Measurements from ENCODE around the gene TBC1D10A.
"Not testable (repeated sequence)": the region's sequence is repeated elsewhere in the genome, so short reads cannot be mapped to it uniquely, and the experiment has no call there.

Gene TBC1D10A

GRCh38 chr22:30347255-30347892 is 20.6 kb upstream of the TBC1D10A start:
- DNase-seq: peak; percentile 14

GRCh38 chr22:30344447-30345200 is 17.9 kb upstream of the TBC1D10A start:
- DNase-seq: peak; percentile 52

- no peak for DNase-seq
Observed at GRCh38 chr22:30340911-30341685, 14.4 kb upstream of the TBC1D10A start.

GRCh38 chr22:30338802-30339201 is 12.1 kb upstream of the TBC1D10A start:
- DNase-seq: no peak

GRCh38 chr22:30338341-30338740 is 11.6 kb upstream of the TBC1D10A start:
- not testable (repeated sequence) for DNase-seq

DNA sequence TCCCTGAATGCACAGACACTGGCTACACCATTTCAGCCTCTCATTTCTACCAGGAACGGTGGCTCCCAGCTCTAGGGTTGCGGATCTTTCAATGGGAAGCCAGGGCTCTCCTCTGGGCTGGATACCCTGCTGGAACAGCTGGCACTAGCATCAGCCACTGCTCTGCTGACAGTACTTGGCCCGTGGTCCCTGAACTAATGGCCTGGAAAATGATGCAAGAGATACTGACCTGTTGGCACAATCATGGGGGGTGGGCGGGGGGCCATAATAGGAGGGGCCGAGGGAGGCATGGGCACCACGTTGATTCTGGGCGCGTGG is 10.7 kb upstream of the TBC1D10A start:
- no peak for DNase-seq

DNA sequence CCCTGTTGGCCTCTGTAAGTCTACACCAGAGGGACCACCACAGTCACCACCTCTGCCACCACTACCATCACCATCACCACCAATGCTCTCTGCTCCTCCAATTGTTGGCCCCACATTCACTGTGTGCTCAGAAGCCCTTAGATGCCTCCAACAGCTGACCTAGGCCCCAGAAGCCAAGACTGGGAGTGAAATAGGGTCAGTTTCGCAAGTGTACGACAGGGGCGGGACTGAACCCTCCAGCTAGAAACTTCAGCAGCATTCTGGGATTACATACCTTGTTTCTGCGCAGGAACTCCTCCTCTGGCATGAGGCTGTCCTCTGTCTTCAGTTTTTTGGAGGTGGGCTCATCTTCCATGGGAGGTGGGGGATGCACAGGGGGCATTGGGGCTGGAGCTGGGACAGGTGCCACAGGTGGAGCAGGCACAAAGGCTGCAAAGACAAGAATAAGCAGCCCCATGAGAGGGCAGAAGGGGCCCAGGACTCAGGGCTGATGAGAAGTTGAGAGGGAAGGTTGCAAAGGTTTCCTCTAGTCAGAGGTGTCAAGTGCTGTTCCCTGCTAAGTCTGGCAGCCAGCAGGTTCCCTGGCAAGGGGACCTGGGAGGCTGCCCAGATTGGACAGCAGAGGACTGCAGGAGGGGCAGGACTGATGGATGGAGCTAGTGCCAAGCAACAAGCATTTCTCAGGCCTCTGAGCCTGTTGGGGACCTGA is 10.2 kb upstream of the TBC1D10A start:
- no peak for DNase-seq

DNA sequence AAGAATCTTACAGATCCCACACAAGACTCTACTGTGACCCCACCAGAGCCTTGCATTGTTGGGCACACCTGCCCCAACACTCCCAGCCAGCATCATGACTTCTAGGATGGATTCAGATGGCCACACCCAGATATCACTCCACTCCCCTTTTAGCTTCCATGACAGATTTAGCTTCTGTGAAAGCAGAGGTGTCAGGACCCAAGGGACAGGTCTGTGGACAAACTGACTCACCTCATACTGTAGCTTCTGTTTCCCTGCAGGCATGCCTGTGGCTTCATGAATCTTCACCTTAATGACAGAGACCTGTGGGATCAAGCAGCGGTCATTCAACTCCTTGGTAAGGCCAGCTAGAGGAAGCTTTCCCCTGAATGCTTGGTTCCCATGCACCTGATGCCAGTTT is 8.5 kb upstream of the TBC1D10A start:
- DNase-seq: no peak

- DNase-seq: no peak
Observed at GRCh38 chr22:30334646-30335045, 7.9 kb upstream of the TBC1D10A start.

GRCh38 chr22:30333707-30334087 is 7.0 kb upstream of the TBC1D10A start:
- DNase-seq: no peak

- DNase-seq: no peak
Observed at GRCh38 chr22:30332994-30333706, 6.4 kb upstream of the TBC1D10A start.

DNA sequence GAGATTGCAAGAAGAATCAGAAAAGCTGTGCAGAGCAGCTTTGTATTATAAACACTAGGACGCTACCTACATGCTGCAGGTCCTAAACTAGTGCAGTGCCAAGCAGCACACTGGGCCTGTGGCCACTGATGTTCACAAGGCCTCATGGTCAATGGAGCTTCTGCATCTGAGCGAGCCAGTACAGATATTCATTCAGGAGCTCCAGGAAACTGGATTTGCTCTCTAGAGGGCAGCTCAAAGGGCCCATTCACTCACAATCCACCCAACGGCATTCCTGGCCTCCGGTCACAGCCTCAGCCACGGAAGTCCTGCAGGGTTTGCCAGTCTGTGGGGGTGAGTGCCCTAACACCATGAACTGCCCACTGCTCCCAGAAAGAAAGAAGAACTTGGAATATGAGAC is 5.8 kb upstream of the TBC1D10A start:
- no peak for DNase-seq

- DNase-seq: no peak
Observed at GRCh38 chr22:30328466-30329049, 1.8 kb upstream of the TBC1D10A start.

GRCh38 chr22:30327864-30328345 is 1.2 kb upstream of the TBC1D10A start:
- DNase-seq: no peak

DNA sequence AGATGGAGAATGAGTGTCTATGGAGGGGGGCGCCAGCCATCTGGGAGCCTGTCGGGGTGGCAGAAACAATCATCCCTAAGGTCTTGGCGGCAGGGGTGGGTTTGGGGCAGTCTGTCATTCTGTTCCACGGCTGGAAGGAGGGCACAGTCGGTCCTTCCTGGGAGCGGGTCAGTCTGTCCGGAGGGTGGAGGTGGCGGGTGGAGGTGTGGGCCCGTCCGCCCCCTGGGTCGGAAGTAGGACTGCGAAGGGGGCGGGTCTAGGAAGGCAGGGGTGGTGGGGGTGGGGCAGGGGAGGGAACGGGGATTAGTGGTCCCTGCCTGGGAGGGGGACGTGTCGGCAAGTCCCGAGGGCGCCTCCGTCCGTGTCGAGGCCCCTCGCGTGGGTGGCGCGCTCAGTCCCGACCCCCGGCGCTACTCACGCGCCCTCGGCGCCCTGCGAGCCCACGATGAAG is 461 bp downstream of the TBC1D10A start:
- no peak for DNase-seq

- no peak for DNase-seq
Observed at GRCh38 chr22:30325724-30326254, 952 bp downstream of the TBC1D10A start.

- no peak for DNase-seq
Observed at GRCh38 chr22:30325065-30325720, 1.5 kb downstream of the TBC1D10A start.

GRCh38 chr22:30324014-30324730 is 2.6 kb downstream of the TBC1D10A start:
- DNase-seq: peak; percentile 26

DNA sequence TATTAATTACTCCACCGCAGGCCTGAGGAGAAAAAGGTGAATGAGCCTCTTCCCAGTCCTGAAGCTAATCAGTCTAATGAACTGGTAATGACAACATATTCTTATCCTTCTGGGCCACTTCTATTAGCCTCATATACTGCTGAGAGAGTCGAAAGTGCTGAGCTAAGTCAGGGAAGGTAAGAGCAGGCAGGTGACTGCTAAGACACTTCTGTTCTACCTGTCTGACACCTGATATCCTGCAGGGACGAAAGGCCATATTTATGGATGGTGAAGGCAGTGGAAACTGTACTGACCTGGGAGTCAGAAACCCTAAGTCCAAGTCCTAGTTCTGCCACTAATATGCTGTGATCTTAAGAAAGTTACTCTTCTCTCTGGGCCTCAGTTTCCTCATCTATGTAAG is 3.5 kb downstream of the TBC1D10A start:
- DNase-seq: no peak

DNA sequence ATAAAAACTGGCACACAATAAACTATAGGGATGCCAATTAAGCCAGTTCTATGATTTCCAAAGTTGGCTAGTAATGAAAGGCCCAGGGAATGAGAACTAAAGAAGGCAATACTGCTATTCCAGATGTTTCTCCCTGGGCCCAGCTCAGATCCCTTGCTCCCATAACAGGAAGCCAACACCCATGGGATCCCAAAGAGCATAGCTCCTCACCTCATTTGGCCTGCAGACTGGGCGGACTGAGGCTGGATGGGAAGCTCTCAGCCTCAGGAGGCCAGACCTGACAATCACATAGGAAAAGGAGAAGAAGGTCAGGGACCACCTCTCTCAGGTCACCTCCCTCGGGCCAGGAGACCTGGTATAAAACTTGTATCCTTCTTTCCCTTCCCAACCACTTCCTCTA is 5.3 kb downstream of the TBC1D10A start:
- no peak for DNase-seq

Measured in stimulated activated CD4-positive, alpha-beta T cell treated with anti-CD3 and anti-CD28 coated beads, Interleukin-4, amount 100 ng/mL, for 24 hours (primary cell).